ENCODE results near the gene RPL9.
"Not testable (repeated sequence)": the region's sequence is repeated elsewhere in the genome, so short reads cannot be mapped to it uniquely, and the experiment has no call there.

The RPL9 gene

DNA sequence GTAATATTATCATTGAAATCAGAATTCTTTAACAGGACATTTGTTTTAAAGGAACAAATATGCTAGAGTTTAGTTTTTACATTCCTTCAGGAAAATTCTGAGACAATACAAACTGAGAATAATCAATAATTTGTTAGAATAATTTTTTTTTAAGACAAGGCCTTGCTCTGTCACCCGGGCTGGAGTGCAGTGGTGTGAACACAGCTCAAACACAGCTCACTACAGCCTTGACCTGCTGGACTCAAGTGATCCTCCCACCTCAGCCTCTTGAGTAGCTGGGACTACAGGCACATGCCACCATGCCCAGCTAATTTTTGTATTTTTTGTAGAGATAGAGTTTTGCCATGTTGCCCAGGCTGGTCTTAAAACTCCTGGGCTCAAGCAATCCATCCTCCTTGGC is 33.4 kb downstream of the RPL9 start:
- DNase-seq (ENCODE audit: low spot score): not testable (repeated sequence)

DNA sequence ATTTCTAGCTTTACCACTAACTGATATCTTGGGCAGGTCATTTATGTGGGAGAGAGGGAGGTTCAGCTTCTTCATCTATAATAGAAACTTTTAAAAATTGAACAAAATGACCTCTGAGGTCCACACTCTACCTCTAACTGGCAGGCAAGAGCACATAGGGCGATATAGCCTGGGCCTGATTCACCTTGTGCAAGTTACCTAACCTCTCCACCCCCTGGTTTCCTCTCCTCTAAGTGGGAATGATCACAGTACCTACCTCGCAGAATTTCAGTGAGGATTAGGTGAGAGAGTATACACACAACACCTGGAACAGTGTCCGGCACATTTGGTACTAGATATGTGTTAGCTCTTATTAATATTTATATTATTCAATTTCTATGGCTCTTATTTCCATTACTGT is 36.5 kb downstream of the RPL9 start:
- no peak for DNase-seq (ENCODE audit: low spot score)

DNA sequence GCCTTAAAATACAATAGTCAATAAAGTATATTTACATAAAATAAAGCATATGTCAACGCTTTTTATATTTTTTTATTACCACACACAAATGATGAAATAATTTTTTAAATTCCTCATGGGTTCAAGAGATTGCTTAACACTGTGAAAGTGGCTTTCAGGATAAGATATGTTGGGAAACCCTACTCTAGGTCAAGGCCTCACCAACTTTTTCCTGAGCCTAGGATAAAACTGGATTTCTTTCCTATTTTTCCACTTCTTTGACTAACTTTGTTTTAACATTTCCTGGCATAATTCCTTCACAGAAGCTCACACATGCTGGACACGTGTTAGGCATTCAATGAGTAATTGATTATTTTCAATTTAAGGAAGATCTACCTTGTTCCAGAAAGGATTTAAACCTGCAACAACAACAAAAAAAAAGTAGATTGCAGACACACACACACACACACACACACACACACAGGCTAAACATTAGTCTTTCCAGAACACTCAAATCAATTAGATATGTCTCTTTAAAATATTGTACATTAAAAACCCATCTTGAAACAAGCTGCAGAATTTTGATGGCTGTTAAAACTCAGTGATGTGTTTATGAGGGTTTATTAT is 42.9 kb downstream of the RPL9 start:
- no peak for DNase-seq (ENCODE audit: low spot score)

DNA sequence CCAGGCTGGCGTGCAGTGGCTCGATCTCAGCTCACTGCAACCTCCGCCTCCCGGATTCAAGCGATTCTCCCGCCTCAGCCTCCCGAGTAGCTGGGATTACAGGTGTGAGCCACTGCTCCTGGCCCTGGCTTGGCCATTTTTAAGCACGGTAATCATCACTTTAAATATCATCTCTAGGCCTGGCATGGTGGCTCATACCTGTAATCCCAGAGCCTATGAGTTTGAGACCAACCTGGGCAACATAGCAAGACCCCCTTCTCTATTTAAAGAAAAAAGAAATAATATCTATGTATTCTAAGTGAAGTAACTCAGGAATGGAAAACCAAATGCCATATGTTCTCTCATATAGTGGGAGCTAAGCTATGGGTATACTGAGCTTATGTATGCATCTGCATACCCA is 47.2 kb downstream of the RPL9 start:
- DNase-seq (ENCODE audit: low spot score): not testable (repeated sequence)

DNA sequence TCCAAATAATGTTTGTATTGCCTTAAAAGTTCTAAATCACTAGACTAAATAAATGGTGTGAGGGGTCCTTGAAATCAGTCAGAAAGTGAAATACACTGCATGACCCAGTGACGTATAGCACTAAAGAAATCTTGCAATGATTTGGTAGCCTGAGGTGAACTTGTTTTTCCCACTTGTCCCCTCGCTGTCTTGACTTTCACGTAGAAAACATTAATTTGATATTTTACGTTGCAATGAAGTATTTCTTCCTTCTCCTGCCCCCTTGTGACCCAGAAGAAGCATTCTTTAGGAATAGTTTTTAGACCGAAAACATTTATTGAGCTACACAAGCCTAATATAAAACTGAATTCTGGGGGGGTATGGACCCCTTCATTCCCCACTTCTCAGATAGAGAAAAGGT is 48.3 kb downstream of the RPL9 start:
- DNase-seq (ENCODE audit: low spot score): no peak

DNA sequence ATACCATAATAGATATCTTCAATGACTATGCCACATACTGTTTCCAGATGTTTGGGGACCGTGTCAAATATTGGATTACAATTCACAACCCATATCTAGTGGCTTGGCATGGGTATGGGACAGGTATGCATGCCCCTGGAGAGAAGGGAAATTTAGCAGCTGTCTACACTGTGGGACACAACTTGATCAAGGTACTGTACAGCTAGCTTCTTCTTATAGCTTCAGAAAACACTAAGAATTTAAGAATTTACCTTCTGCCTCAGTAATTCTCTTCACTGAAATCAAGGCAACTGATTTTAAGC is 51.2 kb downstream of the RPL9 start:
- no peak for DNase-seq (ENCODE audit: low spot score)

DNA sequence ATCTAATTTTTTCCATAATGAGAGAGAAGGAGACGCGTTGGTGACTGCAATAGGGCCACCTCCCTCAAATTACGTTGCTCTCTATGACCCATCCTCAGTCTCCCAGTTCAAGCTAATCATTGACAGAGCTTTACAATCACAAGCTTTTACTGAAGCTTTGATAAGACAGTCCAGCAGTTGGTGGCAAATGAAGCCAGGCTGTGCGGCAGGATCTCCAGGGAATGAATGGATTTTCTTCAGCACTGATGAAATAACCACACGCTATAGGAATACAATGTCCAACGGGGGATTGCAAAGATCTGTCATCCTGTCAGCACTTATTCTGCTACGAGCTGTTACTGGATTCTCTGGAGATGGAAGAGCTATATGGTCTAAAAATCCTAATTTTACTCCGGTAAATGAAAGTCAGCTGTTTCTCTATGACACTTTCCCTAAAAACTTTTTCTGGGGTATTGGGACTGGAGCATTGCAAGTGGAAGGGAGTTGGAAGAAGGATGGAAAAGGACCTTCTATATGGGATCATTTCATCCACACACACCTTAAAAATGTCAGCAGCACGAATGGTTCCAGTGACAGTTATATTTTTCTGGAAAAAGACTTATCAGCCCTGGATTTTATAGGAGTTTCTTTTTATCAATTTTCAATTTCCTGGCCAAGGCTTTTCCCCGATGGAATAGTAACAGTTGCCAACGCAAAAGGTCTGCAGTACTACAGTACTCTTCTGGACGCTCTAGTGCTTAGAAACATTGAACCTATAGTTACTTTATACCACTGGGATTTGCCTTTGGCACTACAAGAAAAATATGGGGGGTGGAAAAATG is 51.7 kb downstream of the RPL9 start, which contains the start of gene KLB:
Gene KLB (plus strand): TSS at position 168 of the 821 bp plus-strand sequence. CDS start 20 bp downstream, at position 188.
- DNase-seq (ENCODE audit: low spot score): no peak
